Calu3 (cell line): ENCODE data around the gene CROCC2. TPM values are rescaled to one million over a fixed set of nuclear protein-coding genes. Genes with fewer than 3 reads are reported as not detected.
A peak's percentile ranks its signal among the peaks of the same experiment; 100 is the strongest.

Experiments
- BruUV-seq: library from RNA; stranded (reverse); fragments of 400-500 nt; replicated peaks from 2 replicates; lab custom pipeline; 2021; lab: Mats Ljungman, UMichigan
- CTCF ChIA-PET: fragments of 300-600 bp; sonication (Branson Sonifier 250); formaldehyde crosslinking; loops from one replicate; lab custom pipeline; 2022; ENCODE audit warnings: antibody characterized with exemption; lab: Charles Lee
- DNase-seq: peaks from one replicate; pipeline ENCODE4 v3.0.0; 2022
- H3K27ac Mint-ChIP-seq: one replicate; pipeline ENCODE4 v1.8.0; 2022; ENCODE audit warnings: mixed read lengths; ENCODE audit not compliant: unreplicated experiment
- H3K27me3 Mint-ChIP-seq: one replicate; pipeline ENCODE4 v1.8.0; 2022; ENCODE audit warnings: mixed read lengths; ENCODE audit not compliant: unreplicated experiment
- H3K36me3 Mint-ChIP-seq: one replicate; pipeline ENCODE4 v1.8.0; 2022; ENCODE audit warnings: mild to moderate bottlenecking, moderate library complexity, mixed read lengths; ENCODE audit not compliant: insufficient read depth, unreplicated experiment
- H3K4me1 Mint-ChIP-seq: one replicate; pipeline ENCODE4 v1.8.0; 2022; ENCODE audit warnings: mild to moderate bottlenecking, low read depth, mixed read lengths; ENCODE audit not compliant: unreplicated experiment
- H3K4me3 Mint-ChIP-seq: one replicate; pipeline ENCODE4 v1.8.0; 2022; ENCODE audit warnings: mild to moderate bottlenecking, low read depth, moderate library complexity, mixed read lengths; ENCODE audit not compliant: unreplicated experiment
- H3K9me3 Mint-ChIP-seq: one replicate; pipeline ENCODE4 v1.8.0; 2022; ENCODE audit warnings: low read depth, mixed read lengths; ENCODE audit not compliant: unreplicated experiment
- CTCF ChIP-seq: fragments of 200-600 bp; IDR thresholded peaks from one replicate; pipeline ENCODE4 v1.8.0; 2022; ENCODE audit warnings: antibody characterized with exemption; ENCODE audit not compliant: unreplicated experiment
- intact Hi-C: fragments of 100-400 bp; cut with micrococcal nuclease; formaldehyde crosslinking; loops from one replicate; pipeline ENCODE4 v1.10.0; 2022; ENCODE audit not compliant: unreplicated experiment
- total RNA-seq: library from RNA; stranded (reverse); gene quantifications from 2 replicates; pipeline ENCODE4 v1.2.3, GENCODE V29; 2022

Gene CROCC2
- total RNA-seq, 1 experiment from 2014 or later, result not detected

GRCh38 chr2:240916571-240917008, 10.5 kb downstream of the CROCC2 start:
- intact Hi-C loops, result loop anchor here (10.0 kb wide), 1 partner anchor 78 kb away; the partner anchor contains the start of gene SNED1
- Mint-ChIP-seq H3K27me3 (peaks cover 47% of the 10 kb centered on the region), H3K9me3 (no peaks in the 10 kb centered on the region), H3K36me3 (no peaks in the 10 kb centered on the region), H3K4me3 (no peak overlapping the region), H3K4me1 (peaks cover 10% of the 10 kb centered on the region), H3K27ac (no peak overlapping the region)
- CTCF ChIA-PET, result no interaction called here
- no peak for TF ChIP-seq CTCF
- peak; percentile 50 for DNase-seq
- no TSS peak for BruUV-seq

- no peak overlapping the region for H3K27ac Mint-ChIP-seq
- H3K27me3 Mint-ChIP-seq, result peaks cover 41% of the 10 kb centered on the region
- no TSS peak for BruUV-seq
- H3K4me1 Mint-ChIP-seq, result peaks cover 10% of the 10 kb centered on the region
- DNase-seq, result no peak
- TF ChIP-seq CTCF, result no peak
- intact Hi-C loops, result loop anchor here (10.0 kb wide), 1 partner anchor 78 kb away; the partner anchor contains the start of gene SNED1
- no peaks in the 10 kb centered on the region for H3K36me3 Mint-ChIP-seq
- no peaks in the 10 kb centered on the region for H3K9me3 Mint-ChIP-seq
- CTCF ChIA-PET, result no interaction called here
- no peak overlapping the region for H3K4me3 Mint-ChIP-seq
These were observed 11.0 kb downstream of the CROCC2 start for GRCh38 chr2:240917009-240917683.

- no peak for DNase-seq
- no TSS peak for BruUV-seq
- H3K27me3 Mint-ChIP-seq, result peaks cover 35% of the 10 kb centered on the region
- H3K4me3 Mint-ChIP-seq, result no peak overlapping the region
- H3K9me3 Mint-ChIP-seq, result no peaks in the 10 kb centered on the region
- H3K27ac Mint-ChIP-seq, result no peak overlapping the region
- H3K36me3 Mint-ChIP-seq, result no peaks in the 10 kb centered on the region
- intact Hi-C loops, result loop anchor here (10.0 kb wide), 1 partner anchor 77 kb away; the partner anchor contains the start of gene SNED1
- TF ChIP-seq CTCF, result no peak
- CTCF ChIA-PET, result no interaction called here
- H3K4me1 Mint-ChIP-seq, result peaks cover 8% of the 10 kb centered on the region
These were observed 11.6 kb downstream of the CROCC2 start for GRCh38 chr2:240917684-240918257.

GRCh38 chr2:240918258-240919091, 12.3 kb downstream of the CROCC2 start:
- CTCF ChIA-PET, result interaction anchor here (0.6 kb wide), 1 partner anchor 16 kb away, joined by 6 read pairs; no protein-coding TSS in a partner anchor
- H3K9me3 Mint-ChIP-seq, result no peaks in the 10 kb centered on the region
- intact Hi-C loops, result loop anchor here (10.0 kb wide), 1 partner anchor 76 kb away; the partner anchor contains the start of gene SNED1
- no peak for TF ChIP-seq CTCF
- no TSS peak for BruUV-seq
- H3K4me3 Mint-ChIP-seq, result no peak overlapping the region
- no peak for DNase-seq
- H3K4me1 Mint-ChIP-seq, result peaks cover under 1% of the 10 kb centered on the region
- peaks cover 28% of the 10 kb centered on the region for H3K27me3 Mint-ChIP-seq
- H3K27ac Mint-ChIP-seq, result no peak overlapping the region
- no peaks in the 10 kb centered on the region for H3K36me3 Mint-ChIP-seq
